ENCODE data around the gene SLC25A24.
A peak's percentile ranks its signal among the peaks of the same experiment; 100 is the strongest.
"Not testable (repeated sequence)": the region's sequence is repeated elsewhere in the genome, so short reads cannot be mapped to it uniquely, and the experiment has no call there.

Gene SLC25A24

GRCh38 chr1:108194051-108194450 lies 6.1 kb downstream of the SLC25A24 start:
- no peak for DNase-seq

- no peak for DNase-seq
Observed at GRCh38 chr1:108193333-108193732, 6.8 kb downstream of the SLC25A24 start.

- DNase-seq, result no peak
Observed at GRCh38 chr1:108192581-108192980, 7.6 kb downstream of the SLC25A24 start.

GRCh38 chr1:108190686-108191416 lies 9.3 kb downstream of the SLC25A24 start:
- DNase-seq, result peak; percentile 56

- no peak for DNase-seq
Observed at GRCh38 chr1:108190001-108190634, 10.0 kb downstream of the SLC25A24 start.

- no peak for DNase-seq
Observed at GRCh38 chr1:108188801-108189200, 11.3 kb downstream of the SLC25A24 start.

GRCh38 chr1:108182959-108183700 lies 17.0 kb downstream of the SLC25A24 start:
- DNase-seq, result no peak

- no peak for DNase-seq
Observed at GRCh38 chr1:108179018-108179417, 21.1 kb downstream of the SLC25A24 start.

GRCh38 chr1:108162409-108162808 lies 37.7 kb downstream of the SLC25A24 start:
- not testable (repeated sequence) for DNase-seq

- not testable (repeated sequence) for DNase-seq
Observed at GRCh38 chr1:108159951-108160350, 40.2 kb downstream of the SLC25A24 start.

GRCh38 chr1:108158893-108159453 lies 41.2 kb downstream of the SLC25A24 start:
- no peak for DNase-seq

- DNase-seq, result no peak
Observed at GRCh38 chr1:108154314-108154713, 45.8 kb downstream of the SLC25A24 start.

- no peak for DNase-seq
Observed at GRCh38 chr1:108152782-108153222, 47.3 kb downstream of the SLC25A24 start.

GRCh38 chr1:108151548-108151947 lies 48.6 kb downstream of the SLC25A24 start:
- no peak for DNase-seq

- DNase-seq, result no peak
Observed at GRCh38 chr1:108149796-108150467, 50.2 kb downstream of the SLC25A24 start.

- DNase-seq, result not testable (repeated sequence)
Observed at GRCh38 chr1:108144569-108144968, 55.6 kb downstream of the SLC25A24 start.

- DNase-seq, result no peak
Observed at GRCh38 chr1:108142773-108143394, 57.3 kb downstream of the SLC25A24 start.

GRCh38 chr1:108142258-108142657 lies 57.9 kb downstream of the SLC25A24 start:
- no peak for DNase-seq

GRCh38 chr1:108141621-108142020 lies 58.5 kb downstream of the SLC25A24 start:
- no peak for DNase-seq

- no peak for DNase-seq
Observed at GRCh38 chr1:108140936-108141335, 59.2 kb downstream of the SLC25A24 start.

- no peak for DNase-seq
Observed at GRCh38 chr1:108140177-108140576, 60.0 kb downstream of the SLC25A24 start.

GRCh38 chr1:108139555-108139954 lies 60.6 kb downstream of the SLC25A24 start:
- DNase-seq, result not testable (repeated sequence)
